Measurements from ENCODE around the gene TMEM202.

DNA sequence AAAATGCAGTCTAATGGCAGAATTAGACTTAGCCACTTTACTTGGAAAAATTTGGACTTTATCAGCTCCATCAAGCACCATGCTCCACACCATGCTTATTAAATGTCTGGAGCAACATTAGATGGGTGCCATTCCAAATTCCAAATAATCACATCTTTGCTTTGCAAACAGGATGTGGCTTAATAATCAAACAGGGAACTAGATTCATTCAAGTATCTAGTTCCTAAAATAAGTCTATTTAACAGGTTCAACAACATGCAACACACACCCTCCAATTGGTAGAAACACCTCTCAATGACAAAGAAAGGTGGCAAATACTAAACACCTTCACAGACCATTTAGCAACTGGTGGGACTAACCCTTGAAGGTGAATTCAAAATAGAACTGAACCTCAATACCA lies 25.7 kb upstream of the TMEM202 start:
- TF ChIP-seq CTCF (conservative IDR thresholded peaks at IDR 0.05; ENCODE audit: low read depth, low read length) = no peak
- no peak for TF ChIP-seq POLR2A (IDR thresholded peaks at IDR 0.05; ENCODE audit: low read depth, low read length)
- no peak for TF ChIP-seq RCOR1 (IDR thresholded peaks at IDR 0.05; ENCODE audit: insufficient replicate concordance, low read length)
- no peak for TF ChIP-seq MAZ (IDR thresholded peaks at IDR 0.05; ENCODE audit: borderline replicate concordance, low read depth, low read length)
